ENCODE measurements around the gene KRTAP6-2. TPM values are rescaled to one million over a fixed set of nuclear protein-coding genes. Genes with fewer than 3 reads are reported as not detected.

KRTAP6-2 gene
- total and polyA plus RNA-seq, 2 of the 8 experiments (the other 6 are each of a cell fraction or from before 2014, with no cell fraction given), result not detected

- 72% methylated on average over 6 of the region's 6 CpGs; no CpG with 5 or more reads in 1 of the 2 experiments for WGBS, 2 experiments (ENCODE audit: extremely low coverage in 1 of 2, insufficient coverage in 1 of 2, insufficient read length in 1 of 2, insufficient replicate concordance in 2 of 2, low coverage in 1 of 2, low lambda C conversion rate in 2 of 2, missing lambda C conversion rate in 1 of 2)
- POLR2A ChIA-PET (ENCODE audit: partially characterized antibody), result no interaction called here
- TF ChIP-seq, protein P1, sequence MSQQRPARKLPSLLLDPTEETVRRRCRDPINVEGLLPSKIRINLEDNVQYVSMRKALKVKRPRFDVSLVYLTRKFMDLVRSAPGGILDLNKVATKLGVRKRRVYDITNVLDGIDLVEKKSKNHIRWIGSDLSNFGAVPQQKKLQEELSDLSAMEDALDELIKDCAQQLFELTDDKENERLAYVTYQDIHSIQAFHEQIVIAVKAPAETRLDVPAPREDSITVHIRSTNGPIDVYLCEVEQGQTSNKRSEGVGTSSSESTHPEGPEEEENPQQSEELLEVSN (IDR thresholded peaks at IDR 0.05), result no peak
- TF ChIP-seq FOSL1 (IDR thresholded peaks at IDR 0.05; ENCODE audit: insufficient read depth, low read depth, low read length) (no peak), JUND (IDR thresholded peaks at IDR 0.05; ENCODE audit: low read length) (no peak), CHD1 (IDR thresholded peaks at IDR 0.05; ENCODE audit: low read depth, low read length) (no peak), POLR2A (IDR thresholded peaks at IDR 0.05; ENCODE audit: control extremely low read depth in 1 of 2, low read depth in 2 of 2, low read length in 2 of 2) (no peak), HDAC2 (IDR thresholded peaks at IDR 0.05; ENCODE audit: borderline replicate concordance in 1 of 2, low read depth in 2 of 2, low read length in 2 of 2) (no peak), KDM4A (IDR thresholded peaks at IDR 0.05; ENCODE audit: low read depth, low read length, severe bottlenecking) (no peak), EP300 (IDR thresholded peaks at IDR 0.05; ENCODE audit: borderline replicate concordance in 1 of 2, low read depth in 2 of 2, low read length in 2 of 2) (no peak), TAF7 (optimal IDR thresholded peaks at IDR 0.05; ENCODE audit: borderline replicate concordance, low read depth, low read length) (no peak), ASH2L (IDR thresholded peaks at IDR 0.05; ENCODE audit: low read length) (no peak), TAF1 (IDR thresholded peaks at IDR 0.05; ENCODE audit: low read depth, low read length) (no peak), CTBP2 (IDR thresholded peaks at IDR 0.05; ENCODE audit: borderline replicate concordance, insufficient read depth, insufficient read length, low read length) (no peak), BRCA1 (IDR thresholded peaks at IDR 0.05; ENCODE audit: low read depth, low read length) (no peak)
Measured at GRCh38 chr21:30563072-30563471, 35.6 kb downstream of the KRTAP6-2 start.

More at GRCh38 chr21:30563072-30563471, 35.6 kb downstream of the KRTAP6-2 start:
- no peak overlapping the region for H2BK12ac ChIP-seq (ENCODE audit: low read depth, low read length)
- H2BK20ac ChIP-seq (ENCODE audit: low read length), result no peak overlapping the region
- no peak overlapping the region for H4K91ac ChIP-seq (replicated peaks; ENCODE audit: insufficient read length, low read length)
- H3K23ac ChIP-seq (ENCODE audit: insufficient read length), result no peak overlapping the region
- no peak overlapping the region for H2AK5ac ChIP-seq (ENCODE audit: low read depth, low read length)
- 0 out of 4 replicates have a peak, but pooled peaks cover 0 to 4% of the 10 kb centered on the region in 2 experiments for H3K9me3 ChIP-seq (ENCODE audit: insufficient read depth in 2 of 2, low read depth in 1 of 2, low read length in 1 of 2)
- H3K14ac ChIP-seq (ENCODE audit: insufficient read length), result no peak overlapping the region
- H4K5ac ChIP-seq (ENCODE audit: insufficient read length, low read depth, low read length), result no peak overlapping the region
- no peak overlapping the region for H3K18ac ChIP-seq (ENCODE audit: extremely low read depth, low read length)
- no peaks in the 10 kb centered on the region for H3K79me2 ChIP-seq (ENCODE audit: control insufficient read depth in 1 of 2, insufficient read depth in 2 of 2, low read length in 2 of 2)
- H3K36me3 ChIP-seq (ENCODE audit: control insufficient read depth in 2 of 4, insufficient read depth in 4 of 4, low read length in 3 of 4), result no peaks in the 10 kb centered on the region
- CTCF ChIA-PET (ENCODE audit: partially characterized antibody), result no interaction called here
- H4K8ac ChIP-seq (ENCODE audit: extremely low read depth, insufficient read depth, low read length), result no peak overlapping the region
- no peak overlapping the region for H2BK15ac ChIP-seq (ENCODE audit: low read length)
- H2BK5ac ChIP-seq (ENCODE audit: low read depth, low read length), result no peak overlapping the region
- H3K4me2 ChIP-seq (ENCODE audit: insufficient read depth in 1 of 2, low read depth in 2 of 2, low read length in 2 of 2), result no peak overlapping the region
- no peak overlapping the region for H2BK120ac ChIP-seq (replicated peaks; ENCODE audit: low read depth, low read length)
- no peaks in the 10 kb centered on the region for H3K23me2 ChIP-seq (ENCODE audit: low read depth, low read length)
- H3K4me1 ChIP-seq (replicated peaks in 1 of 4; ENCODE audit: control insufficient read depth in 3 of 4, insufficient read depth in 4 of 4, low read length in 3 of 4), result no peaks in the 10 kb centered on the region
- H3K27ac ChIP-seq (ENCODE audit: low read depth, low read length), result no peak overlapping the region
- H2AFZ ChIP-seq (ENCODE audit: low read length), result no peak overlapping the region
- DNase-seq (ENCODE audit: low read depth in 1 of 2, low spot score in 2 of 2), result no peak
- no peak for FAIRE-seq
- no peak overlapping the region for H3K9ac ChIP-seq (replicated peaks in 1 of 4; ENCODE audit: extremely low read depth in 1 of 4, low read depth in 3 of 4, low read length in 3 of 4)
- H3K79me1 ChIP-seq (ENCODE audit: low read depth, low read length), result no peaks in the 10 kb centered on the region
- no peaks in the 10 kb centered on the region for H3K27me3 ChIP-seq (replicated peaks in 1 of 4; ENCODE audit: control insufficient read depth in 3 of 4, extremely low read depth in 1 of 4, insufficient read depth in 3 of 4, low read length in 3 of 4)
- H4K20me1 ChIP-seq (replicated peaks in 1 of 2; ENCODE audit: control insufficient read depth in 1 of 2, insufficient read depth in 2 of 2, low read length in 2 of 2), result no peaks in the 10 kb centered on the region
- no peak overlapping the region for H3K56ac ChIP-seq (replicated peaks; ENCODE audit: insufficient read length, low read depth, low read length)
- no peak overlapping the region for H3K4me3 ChIP-seq (ENCODE audit: extremely low read depth in 1 of 4, insufficient read depth in 2 of 4, low read depth in 3 of 4, low read length in 4 of 4)
- H3K4ac ChIP-seq (replicated peaks; ENCODE audit: insufficient read length, low read depth, low read length), result no peak overlapping the region
